Measurements from ENCODE around the gene SMC6.
A peak's percentile ranks its signal among the peaks of the same experiment; 100 is the strongest.

Gene SMC6

GRCh38 chr2:17646838-17647701, 106.5 kb downstream of the SMC6 start:
- DNase-seq: no peak

- DNase-seq: peak; percentile 21
Observed at GRCh38 chr2:17646081-17646554, 107.5 kb downstream of the SMC6 start.

- DNase-seq: no peak
Observed at GRCh38 chr2:17644997-17645720, 108.5 kb downstream of the SMC6 start.

GRCh38 chr2:17643031-17643615, 110.5 kb downstream of the SMC6 start:
- no peak for DNase-seq

- no peak for DNase-seq
Observed at GRCh38 chr2:17640406-17640805, 113.2 kb downstream of the SMC6 start.

GRCh38 chr2:17638196-17638743, 115.3 kb downstream of the SMC6 start:
- no peak for DNase-seq

GRCh38 chr2:17637131-17637906, 116.3 kb downstream of the SMC6 start:
- DNase-seq: no peak

GRCh38 chr2:17636257-17636656, 117.4 kb downstream of the SMC6 start:
- DNase-seq: no peak

GRCh38 chr2:17634997-17635396, 118.6 kb downstream of the SMC6 start:
- no peak for DNase-seq

GRCh38 chr2:17630089-17630488, 123.5 kb downstream of the SMC6 start:
- no peak for DNase-seq

- DNase-seq: no peak
Observed at GRCh38 chr2:17628349-17629261, 125.0 kb downstream of the SMC6 start.

- no peak for DNase-seq
Observed at GRCh38 chr2:17627434-17627833, 126.2 kb downstream of the SMC6 start.

- DNase-seq: no peak
Observed at GRCh38 chr2:17626986-17627385, 126.6 kb downstream of the SMC6 start.

- DNase-seq: no peak
Observed at GRCh38 chr2:17625446-17625845, 128.2 kb downstream of the SMC6 start.

GRCh38 chr2:17621781-17622180, 131.8 kb downstream of the SMC6 start:
- DNase-seq: no peak

GRCh38 chr2:17620841-17621240, 132.8 kb downstream of the SMC6 start:
- DNase-seq: no peak

GRCh38 chr2:17620280-17620679, 133.3 kb downstream of the SMC6 start:
- DNase-seq: no peak

GRCh38 chr2:17617955-17618354, 135.7 kb downstream of the SMC6 start:
- no peak for DNase-seq

GRCh38 chr2:17617516-17617915, 136.1 kb downstream of the SMC6 start:
- no peak for DNase-seq

GRCh38 chr2:17616405-17616804, 137.2 kb downstream of the SMC6 start:
- DNase-seq: no peak

- DNase-seq: no peak
Observed at GRCh38 chr2:17615728-17616351, 137.8 kb downstream of the SMC6 start.
